Activated naive CD4-positive, alpha-beta T cell treated with anti-CD3 and anti-CD28 coated beads, Interleukin-2, amount 50 U/mL, for 16 hours (primary cell): ENCODE measurements around the gene SLC9A9.

Source experiments
- DNase-seq: peaks from one replicate; pipeline ENCODE4 v3.0.0-alpha.2; 2020

SLC9A9 gene

GRCh38 chr3:143383421-143383820 is 464.8 kb downstream of the SLC9A9 start:
- DNase-seq = no peak

DNA sequence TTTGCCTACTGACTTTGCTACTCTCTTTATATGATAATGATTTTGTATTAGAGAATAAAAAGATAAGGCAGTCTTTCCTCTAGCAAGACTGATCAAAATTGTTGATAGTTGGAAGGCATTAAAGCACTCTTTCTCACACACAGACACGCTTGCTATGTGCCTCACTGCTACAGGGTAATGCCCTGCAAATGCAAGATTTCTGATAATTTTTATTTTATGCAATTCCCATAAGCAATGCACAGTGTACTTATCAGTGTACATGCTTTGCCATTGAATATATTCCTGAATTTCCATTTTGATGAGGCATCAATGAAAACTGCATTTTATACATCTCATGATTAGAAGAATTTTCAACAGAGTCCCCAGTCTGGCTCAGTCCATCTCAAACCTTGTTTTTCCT is 465.5 kb downstream of the SLC9A9 start:
- DNase-seq = no peak

DNA sequence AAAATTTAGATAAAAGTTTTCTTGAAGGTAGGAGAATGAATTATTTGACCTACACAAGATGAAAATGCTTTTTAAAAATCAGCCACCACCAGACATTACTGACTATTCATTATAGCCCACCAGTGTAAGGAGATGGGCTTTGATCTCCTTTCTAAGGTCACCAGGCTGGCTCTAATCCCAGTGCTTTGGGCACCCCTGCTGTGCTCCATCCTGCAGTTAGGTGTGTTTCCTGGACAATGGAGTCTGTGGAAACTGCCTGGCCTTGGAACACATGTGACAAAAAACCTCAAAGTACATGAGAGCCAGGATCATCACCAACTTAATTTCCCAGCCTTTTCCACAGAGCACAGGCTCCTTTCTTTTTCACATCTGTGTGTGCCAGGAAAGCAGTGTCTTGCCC is 467.8 kb downstream of the SLC9A9 start:
- no peak for DNase-seq

DNA sequence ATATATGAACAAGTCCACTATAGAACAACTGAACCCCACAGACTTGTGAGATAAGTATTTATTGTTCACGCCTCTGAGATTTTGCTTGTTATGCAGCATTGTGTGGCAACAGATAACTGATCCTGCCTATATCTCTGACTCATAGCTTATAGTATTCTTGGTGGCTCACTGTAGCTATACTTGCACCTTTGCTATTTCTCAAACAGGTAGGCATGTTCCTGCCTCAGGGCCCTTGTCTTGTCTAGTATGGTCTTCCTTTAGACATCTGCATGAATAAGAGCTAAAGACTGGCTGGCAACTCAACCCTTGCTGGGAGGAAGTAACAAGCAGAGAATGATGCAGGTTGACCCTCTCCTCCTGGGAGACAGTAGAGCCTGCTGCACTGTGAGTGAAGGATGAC is 472.6 kb downstream of the SLC9A9 start:
- no peak for DNase-seq

DNA sequence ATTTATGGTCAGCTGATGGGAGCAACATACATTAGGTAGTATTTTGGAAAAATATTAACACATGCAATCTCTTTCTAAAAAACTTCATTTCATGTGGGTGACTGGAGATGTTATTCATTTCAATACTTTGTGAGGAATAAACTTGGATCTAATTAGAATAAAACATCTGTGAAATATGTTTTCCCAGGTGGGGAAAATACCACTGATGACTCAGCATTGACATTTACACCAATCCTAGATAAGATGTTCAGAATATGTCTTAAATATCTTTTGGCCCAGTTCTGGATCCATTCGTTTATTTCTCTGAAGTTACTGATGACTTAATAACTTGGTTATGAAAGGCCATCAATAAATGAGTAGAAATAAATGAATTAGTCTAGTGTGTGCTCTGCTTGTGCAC is 481.1 kb downstream of the SLC9A9 start:
- DNase-seq = no peak

DNA sequence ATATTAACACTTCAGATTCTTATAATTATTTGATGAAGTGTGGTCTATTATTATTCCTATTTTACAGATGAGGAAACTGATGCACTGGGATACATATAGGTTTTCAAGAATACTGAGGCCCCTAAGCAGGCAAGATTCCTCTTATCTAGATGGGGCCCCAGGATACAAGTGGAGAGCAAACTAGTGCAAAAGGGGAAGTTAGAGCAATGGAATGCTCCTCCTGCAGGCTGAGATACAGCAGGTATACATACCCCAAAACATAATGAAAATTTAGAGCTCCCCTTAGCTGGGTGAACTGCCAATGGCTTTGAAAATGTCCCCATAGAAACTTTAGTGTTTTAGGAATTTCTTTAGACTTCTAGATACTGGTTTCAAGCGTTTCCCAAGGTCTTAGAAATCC is 481.6 kb downstream of the SLC9A9 start:
- no peak for DNase-seq

DNA sequence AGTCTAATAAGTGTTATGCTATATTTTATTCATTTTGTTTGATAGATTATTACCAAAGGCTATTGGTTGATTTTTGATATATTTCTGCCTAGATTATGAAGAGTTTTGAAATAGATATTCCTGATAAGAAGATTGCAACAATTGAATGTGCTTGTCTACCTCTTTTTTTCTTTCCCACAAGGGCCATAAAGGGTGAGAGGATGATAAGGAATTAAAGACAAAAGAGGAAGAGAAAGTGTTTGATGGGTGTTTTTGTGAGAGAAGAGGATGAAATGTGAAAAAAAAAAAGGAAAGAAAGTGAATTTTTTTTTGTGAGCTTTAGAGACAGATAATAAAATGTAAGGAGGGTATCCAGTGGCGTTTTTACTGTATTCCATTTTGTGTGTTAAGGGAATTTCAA is 484.3 kb downstream of the SLC9A9 start:
- DNase-seq = no peak

GRCh38 chr3:143363276-143363675 is 485.0 kb downstream of the SLC9A9 start:
- no peak for DNase-seq

DNA sequence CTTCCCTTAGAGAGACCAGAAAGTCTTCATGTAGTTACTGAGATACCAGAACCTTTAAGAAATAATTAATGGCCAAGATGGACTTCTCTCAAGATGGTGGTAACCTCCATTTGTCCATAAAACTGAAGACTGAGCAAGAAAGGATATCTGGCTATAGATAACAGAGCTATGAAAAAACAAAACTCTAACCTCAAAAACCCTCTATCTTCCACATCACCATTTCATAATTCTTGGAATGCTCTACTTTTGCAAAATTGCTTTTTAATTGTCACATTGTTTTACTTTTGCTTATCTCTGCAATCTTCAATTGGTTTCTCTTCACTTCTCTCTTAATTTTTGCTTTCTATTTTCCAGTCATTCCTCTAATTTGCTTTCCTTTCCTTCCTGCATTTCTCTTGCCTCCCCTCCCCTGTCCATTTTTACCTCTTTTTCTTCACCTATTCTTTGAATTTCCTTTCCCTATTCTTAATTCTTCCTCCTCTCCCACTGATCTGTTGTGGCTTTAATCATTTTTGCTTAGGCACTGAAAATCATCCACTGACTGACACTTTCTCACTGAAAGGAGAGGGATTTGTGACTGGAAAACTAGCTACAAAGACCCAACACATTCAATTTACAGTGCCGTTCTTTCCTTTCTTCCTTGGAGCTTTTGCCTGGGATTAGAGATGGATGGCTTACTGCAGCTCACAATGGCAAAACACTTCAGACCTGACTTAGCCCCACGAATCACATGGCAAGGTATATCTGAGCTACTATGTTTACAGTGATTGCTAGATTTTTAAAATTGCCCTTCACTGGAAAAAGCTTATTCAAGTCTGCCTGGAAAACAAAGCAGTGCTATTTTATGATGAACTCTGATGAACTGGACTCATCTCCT is 485.9 kb downstream of the SLC9A9 start:
- DNase-seq = no peak

DNA sequence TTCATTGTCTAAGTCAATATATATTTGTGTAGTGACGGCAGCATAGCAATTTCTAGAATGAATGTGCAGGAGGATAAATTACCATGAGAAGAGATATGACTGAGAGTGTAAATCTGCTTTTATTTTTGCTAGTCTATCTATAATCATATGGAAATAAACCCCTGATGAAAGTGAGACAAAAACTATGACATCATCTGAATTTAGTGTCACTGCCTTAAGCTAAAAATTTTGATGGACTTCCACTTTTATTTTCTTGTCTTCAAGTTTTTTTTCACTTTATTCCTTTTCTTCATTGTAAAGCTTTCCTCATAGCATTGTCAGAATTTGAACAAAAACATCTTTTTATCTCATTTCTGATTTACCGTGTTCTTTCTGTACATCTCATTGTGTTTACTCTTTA is 486.7 kb downstream of the SLC9A9 start:
- no peak for DNase-seq

DNA sequence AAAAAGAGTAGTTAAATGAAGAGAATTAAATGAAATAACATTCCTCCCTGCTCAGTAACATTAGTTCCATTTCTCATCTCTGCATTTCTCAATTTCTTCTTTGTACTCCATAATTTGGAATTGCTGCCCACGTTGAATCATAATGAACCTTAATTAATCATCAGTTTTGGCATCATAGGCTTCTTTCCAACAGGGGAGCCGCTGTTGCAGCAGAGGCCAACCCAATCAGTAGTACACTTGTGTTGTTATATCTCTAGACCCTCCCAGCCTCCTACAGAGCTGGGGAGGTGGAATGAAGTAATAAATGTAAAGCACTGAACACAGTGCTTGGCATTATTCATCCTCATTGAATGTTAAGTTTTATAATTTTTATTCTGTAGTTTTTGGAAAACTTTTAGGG is 488.0 kb downstream of the SLC9A9 start:
- DNase-seq = no peak

- DNase-seq = no peak
Measured at GRCh38 chr3:143358793-143359491, 489.3 kb downstream of the SLC9A9 start.

DNA sequence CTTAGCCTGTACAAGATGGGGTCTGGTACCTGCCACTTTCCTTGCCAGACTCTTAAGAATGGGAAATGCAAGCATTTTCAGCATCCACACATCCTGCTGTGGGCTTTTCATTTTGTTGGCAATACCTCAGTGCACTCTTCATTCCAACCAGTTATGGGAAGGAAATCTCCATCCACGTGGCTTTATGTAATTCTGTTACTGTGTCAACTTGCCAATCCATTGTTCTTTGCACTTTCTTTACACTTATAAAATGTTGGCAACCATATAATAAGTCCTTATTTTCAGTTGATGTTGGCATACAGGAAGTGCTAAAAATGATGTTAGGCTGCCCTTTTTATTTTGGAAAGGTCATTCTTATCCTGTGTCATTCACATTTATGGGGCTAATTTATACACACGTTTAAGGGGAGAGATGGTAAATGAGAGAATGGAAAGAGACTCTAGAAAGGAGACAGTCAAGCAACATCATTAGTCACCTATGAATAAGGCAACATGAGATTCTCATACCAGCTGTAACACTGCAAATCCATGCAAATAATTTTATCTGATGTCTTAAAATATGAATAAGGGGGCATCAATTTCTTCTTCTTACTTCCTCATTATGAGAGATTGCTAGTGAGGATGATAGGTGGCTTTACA is 490.0 kb downstream of the SLC9A9 start:
- DNase-seq = no peak

DNA sequence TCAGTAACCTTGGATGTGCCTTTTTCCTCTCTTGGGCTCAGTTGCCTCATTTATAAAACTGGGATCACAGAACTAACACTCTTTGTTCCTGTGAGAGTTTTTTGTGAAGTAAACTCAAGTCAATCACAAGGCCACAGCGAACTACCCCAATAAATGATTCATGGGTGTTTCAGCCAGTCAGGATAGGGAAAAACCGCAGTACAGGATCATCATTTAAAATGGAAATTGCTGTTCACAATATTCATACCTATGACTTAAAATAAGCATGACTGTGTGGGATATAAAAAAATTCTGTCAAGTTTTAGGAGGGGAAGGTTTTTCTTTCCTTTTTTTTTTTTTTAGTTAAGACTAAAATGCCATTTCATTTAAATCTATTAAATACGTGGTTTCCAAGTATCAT is 490.6 kb downstream of the SLC9A9 start:
- DNase-seq = no peak

- DNase-seq = no peak
Measured at GRCh38 chr3:143356839-143357238, 491.4 kb downstream of the SLC9A9 start.

GRCh38 chr3:143354342-143354741 is 493.9 kb downstream of the SLC9A9 start:
- no peak for DNase-seq

- no peak for DNase-seq
Measured at GRCh38 chr3:143352850-143353550, 495.3 kb downstream of the SLC9A9 start.

DNA sequence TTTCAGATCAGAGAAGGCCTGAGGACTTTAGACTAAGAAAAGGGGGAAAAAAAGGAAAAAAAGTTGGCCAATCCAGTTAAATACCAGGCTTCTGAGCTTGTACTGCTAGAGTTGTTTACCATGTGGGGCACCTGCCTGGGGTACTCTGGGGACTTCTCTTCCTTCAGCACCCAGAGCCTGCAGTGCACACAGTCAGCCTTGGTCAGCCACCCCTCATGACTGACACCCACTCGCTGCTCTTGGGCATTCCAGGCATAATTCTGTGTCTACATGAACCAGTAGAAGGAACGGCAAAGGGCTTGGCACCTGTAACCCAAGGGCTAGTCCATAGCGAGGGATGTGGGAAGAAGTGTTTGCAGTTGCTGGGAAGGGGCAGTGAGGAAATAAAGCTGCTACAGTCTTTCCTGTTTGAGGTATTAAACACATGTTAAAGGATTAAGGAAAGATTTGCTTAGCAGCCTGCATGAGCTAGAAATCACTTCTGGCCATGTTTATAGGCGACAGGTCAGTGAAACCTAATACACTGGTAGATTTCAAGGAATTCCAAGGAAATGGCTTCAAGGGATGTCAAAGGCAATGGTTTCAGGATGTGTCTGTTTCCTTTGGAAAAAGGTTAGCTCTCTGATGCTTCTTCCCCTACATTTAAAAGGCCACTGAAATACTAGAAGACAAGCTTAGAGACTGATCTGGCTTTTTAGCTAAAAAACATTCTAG is 496.2 kb downstream of the SLC9A9 start:
- no peak for DNase-seq

DNA sequence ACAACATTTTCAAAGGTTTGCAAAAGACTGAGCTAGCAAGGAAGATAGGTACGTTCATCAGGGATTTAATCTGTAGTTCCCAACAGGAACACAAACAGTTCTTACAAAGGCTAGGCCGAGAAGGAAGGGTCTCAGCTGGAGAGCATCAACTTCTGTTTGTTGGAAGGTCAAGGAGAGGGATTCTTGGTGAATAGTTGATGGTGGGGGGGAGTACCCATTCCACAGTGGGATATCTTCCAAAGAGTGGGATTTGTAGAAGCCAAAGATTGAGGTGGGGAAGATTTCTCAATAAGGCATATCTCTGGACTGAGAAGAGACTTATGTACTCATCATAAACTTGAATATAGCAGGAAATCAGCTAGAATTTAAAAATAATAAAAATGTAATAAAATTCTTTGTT is 496.9 kb downstream of the SLC9A9 start:
- no peak for DNase-seq

DNA sequence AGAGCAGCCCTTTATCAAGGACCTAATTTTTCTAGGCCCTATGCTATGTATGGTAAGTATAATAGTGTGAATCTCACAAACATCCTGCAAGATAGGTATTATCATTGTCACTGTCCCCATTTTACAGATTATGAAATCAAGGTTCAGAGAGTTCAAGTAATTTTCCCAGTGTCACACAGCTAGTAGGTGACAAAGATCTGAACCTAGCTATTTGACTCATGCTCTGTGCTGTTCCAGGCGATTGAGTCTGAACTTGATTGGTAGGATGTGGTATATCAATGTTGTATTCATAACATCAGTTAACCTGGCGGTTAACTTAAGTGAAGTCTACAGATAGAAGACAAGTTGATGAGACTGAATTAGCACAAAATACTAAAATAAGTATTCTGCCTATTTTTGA is 498.8 kb downstream of the SLC9A9 start:
- no peak for DNase-seq

- DNase-seq = no peak
Measured at GRCh38 chr3:143348486-143349327, 499.6 kb downstream of the SLC9A9 start.
